GM23338 (cell line): Measurements from ENCODE around the gene GPATCH4. TPM values are rescaled to one million over a fixed set of nuclear protein-coding genes. Genes with fewer than 3 reads are reported as not detected.

Experiments used
- ATAC-seq: fragments of 200-7000 bp; cut with Tn5 transposase; 3 replicates; pipeline ENCODE4 v1.9.1; 2020
- DNase-seq: peaks from one replicate; pipeline ENCODE4 v3.0.0-alpha.2; 2015; ENCODE audit warnings: low spot score
- H2AFZ ChIP-seq: fragments of 200-600 bp; sonication (generic); 2 replicates; pipeline ENCODE4 v1.8.0; 2016; ENCODE audit warnings: antibody characterized with exemption, mild to moderate bottlenecking, moderate library complexity
- H3F3A ChIP-seq: fragments of 200-600 bp; sonication (generic); replicated peaks from 2 replicates; pipeline ENCODE4 v1.8.0; 2017; ENCODE audit warnings: antibody characterized with exemption, mixed run types, low read depth
- H3K27ac ChIP-seq: fragments of 200-600 bp; sonication (generic); 2 replicates; pipeline ENCODE4 v1.6.1; 2016; ENCODE audit warnings: low read depth
- H3K27me3 ChIP-seq: fragments of 200-600 bp; sonication (generic); 2 replicates; pipeline ENCODE4 v1.8.0; 2016; ENCODE audit warnings: mild to moderate bottlenecking, mixed run types, moderate library complexity; ENCODE audit not compliant: insufficient read depth
- H3K36me3 ChIP-seq: fragments of 200-600 bp; sonication (generic); 2 replicates; pipeline ENCODE4 v1.8.0; 2016; ENCODE audit warnings: mild to moderate bottlenecking; ENCODE audit not compliant: insufficient read depth
- H3K4me1 ChIP-seq: fragments of 200-600 bp; sonication (generic); 2 replicates; pipeline ENCODE4 v1.8.0; 2016; ENCODE audit warnings: mild to moderate bottlenecking, moderate library complexity; ENCODE audit not compliant: insufficient read depth
- H3K4me2 ChIP-seq: fragments of 200-600 bp; sonication (generic); 2 replicates; pipeline ENCODE4 v1.7.1; 2017; ENCODE audit warnings: mixed run types
- H3K4me3 ChIP-seq: fragments of 200-600 bp; sonication (generic); 2 replicates; pipeline ENCODE4 v1.6.1; 2016; ENCODE audit warnings: mixed run types
- H3K79me2 ChIP-seq: fragments of 200-600 bp; sonication (generic); replicated peaks from 2 replicates; pipeline ENCODE4 v1.8.0; 2017; ENCODE audit warnings: mild to moderate bottlenecking; ENCODE audit not compliant: insufficient read depth
- H3K9me2 ChIP-seq: fragments of 200-600 bp; sonication (generic); 2 replicates; pipeline ENCODE4 v1.8.0; 2017; ENCODE audit not compliant: insufficient read depth
- H4K20me1 ChIP-seq: fragments of 200-600 bp; sonication (generic); replicated peaks from 2 replicates; pipeline ENCODE4 v1.8.0; 2017; ENCODE audit warnings: mild to moderate bottlenecking; ENCODE audit not compliant: insufficient read depth
- H3K27ac Mint-ChIP-seq: 2 replicates; pipeline ENCODE4 v1.8.0; 2020; ENCODE audit warnings: inconsistent platforms, mild to moderate bottlenecking, moderate library complexity, mixed read lengths
- H3K27me3 Mint-ChIP-seq: 3 replicates; pipeline ENCODE4 v1.8.0; 2022; ENCODE audit warnings: low read depth, mild to moderate bottlenecking, moderate library complexity, mixed read lengths, inconsistent platforms; ENCODE audit not compliant: insufficient read depth, poor library complexity
- H3K36me3 Mint-ChIP-seq: 3 replicates; pipeline ENCODE4 v1.8.0; 2021; ENCODE audit warnings: low read depth, mild to moderate bottlenecking, inconsistent platforms, moderate library complexity, mixed read lengths
- H3K4me1 Mint-ChIP-seq: 3 replicates; pipeline ENCODE4 v1.8.0; 2020; ENCODE audit warnings: mild to moderate bottlenecking, inconsistent platforms, mixed read lengths
- H3K4me3 Mint-ChIP-seq: 3 replicates; pipeline ENCODE4 v1.8.0; 2021; ENCODE audit warnings: moderate library complexity, mild to moderate bottlenecking, inconsistent platforms, mixed read lengths
- H3K9me3 Mint-ChIP-seq: 3 replicates; pipeline ENCODE4 v1.8.0; 2020; ENCODE audit warnings: moderate library complexity, mild to moderate bottlenecking, inconsistent platforms, mixed read lengths
- ETS1 ChIP-seq: IDR thresholded peaks from 2 replicates; pipeline ENCODE4 v1.6.1; 2016; ENCODE audit warnings: antibody characterized with exemption
- JUNB ChIP-seq: IDR thresholded peaks from one replicate; pipeline ENCODE4 v1.6.1; 2016; ENCODE audit warnings: antibody characterized with exemption; ENCODE audit not compliant: unreplicated experiment
- POLR2AphosphoS5 ChIP-seq: IDR thresholded peaks from 2 replicates; pipeline ENCODE4 v1.6.1; 2016; ENCODE audit warnings: antibody characterized with exemption, low read depth
- REST ChIP-seq: IDR thresholded peaks from one replicate; pipeline ENCODE4 v1.6.1; 2018; ENCODE audit warnings: antibody characterized with exemption; ENCODE audit not compliant: unreplicated experiment
- STAT1 ChIP-seq: IDR thresholded peaks from one replicate; pipeline ENCODE4 v1.6.1; 2016; ENCODE audit warnings: antibody characterized with exemption; ENCODE audit not compliant: unreplicated experiment
- ZNF331 ChIP-seq: fragments of 250-450 bp; sonication (Bioruptor Pico); IDR thresholded peaks from 2 replicates; pipeline ENCODE4 v1.5.0; 2020; ENCODE audit warnings: low read depth, mild to moderate bottlenecking, moderate library complexity
- polyA plus RNA-seq: library from polyadenylated mRNA; unstranded; fragments of >200 nt; fragmentation: Nextera tagmentation; extraction: Ambion mirVana; gene quantifications from 2 replicates; pipeline ENCODE4 v1.2.1, GENCODE V29; 2016
- total RNA-seq: library from RNA; depleted of rRNA; stranded (reverse); fragments of >200 nt; shearing (Covaris generic); gene quantifications from 2 replicates; pipeline ENCODE4 v1.2.3, GENCODE V29; 2014

Gene GPATCH4
- total and polyA plus RNA-seq, 2 experiments from 2014 or later = 58.9 to 187 TPM

GRCh38 chr1:156551066-156551643, 50.1 kb downstream of the GPATCH4 start:
- H3K27ac Mint-ChIP-seq = no peak overlapping the region
- no peaks in the 10 kb centered on the region for H3K9me3 Mint-ChIP-seq
- Histone ChIP-seq H3K4me1 (no peaks in the 10 kb centered on the region), H3K4me3 (no peak overlapping the region), H3K9me2 (no peaks in the 10 kb centered on the region), H3F3A (no peaks in the 10 kb centered on the region), H3K36me3 (peaks cover 5% of the 10 kb centered on the region; the same call in 1 of the 2 replicates), H3K79me2 (no peaks in the 10 kb centered on the region), H4K20me1 (no peaks in the 10 kb centered on the region; the same call in 1 of the 2 replicates), H2AFZ (no peak overlapping the region), H3K27ac (no peak overlapping the region), H3K4me2 (no peak overlapping the region), H3K27me3 (no peaks in the 10 kb centered on the region)
- ATAC-seq (no peak), DNase-seq (no peak)
- no peaks in the 10 kb centered on the region for H3K4me1 Mint-ChIP-seq
- H3K36me3 Mint-ChIP-seq = peaks cover 23% of the 10 kb centered on the region
- peaks cover 4% of the 10 kb centered on the region for H3K27me3 Mint-ChIP-seq
- no peak for TF ChIP-seq ETS1
- H3K4me3 Mint-ChIP-seq = no peak overlapping the region

- H3K27ac Mint-ChIP-seq = no peak overlapping the region
- ATAC-seq = no peak
- no peaks in the 10 kb centered on the region for H3K9me3 Mint-ChIP-seq
- H3K4me2 ChIP-seq = no peak overlapping the region
- no peaks in the 10 kb centered on the region; the same call in 1 of the 2 replicates for H4K20me1 ChIP-seq
- no peaks in the 10 kb centered on the region for H3K9me2 ChIP-seq
- H3K27ac ChIP-seq = no peak overlapping the region
- DNase-seq = no peak
- H3K4me3 ChIP-seq = no peak overlapping the region
- no peaks in the 10 kb centered on the region for H3K79me2 ChIP-seq
- no peaks in the 10 kb centered on the region for H3K4me1 ChIP-seq
- no peaks in the 10 kb centered on the region for H3K4me1 Mint-ChIP-seq
- no peak overlapping the region for H3K4me3 Mint-ChIP-seq
- no peaks in the 10 kb centered on the region for H3F3A ChIP-seq
- peaks cover 18% of the 10 kb centered on the region for H3K36me3 Mint-ChIP-seq
- no peak overlapping the region for H2AFZ ChIP-seq
- peaks cover 4% of the 10 kb centered on the region for H3K27me3 Mint-ChIP-seq
- peaks cover 5% of the 10 kb centered on the region; the same call in 1 of the 2 replicates for H3K36me3 ChIP-seq
- H3K27me3 ChIP-seq = no peaks in the 10 kb centered on the region
- TF ChIP-seq STAT1 (no peak), POLR2AphosphoS5 (no peak)
Measured at GRCh38 chr1:156550346-156550745, 50.9 kb downstream of the GPATCH4 start.

GRCh38 chr1:156549831-156550230, 51.4 kb downstream of the GPATCH4 start:
- Histone ChIP-seq H3F3A (no peaks in the 10 kb centered on the region), H3K9me2 (no peaks in the 10 kb centered on the region), H3K27ac (no peak overlapping the region), H3K4me2 (no peak overlapping the region), H2AFZ (no peak overlapping the region), H4K20me1 (no peaks in the 10 kb centered on the region; the same call in 1 of the 2 replicates), H3K36me3 (peaks cover 5% of the 10 kb centered on the region; the same call in 1 of the 2 replicates), H3K4me1 (no peaks in the 10 kb centered on the region), H3K4me3 (no peak overlapping the region), H3K27me3 (no peaks in the 10 kb centered on the region), H3K79me2 (no peaks in the 10 kb centered on the region)
- TF ChIP-seq ZNF331 (CRISPR knock-in tag) (no peak), REST (no peak), POLR2AphosphoS5 (no peak), JUNB (no peak)
- DNase-seq = no peak
- Mint-ChIP-seq H3K27ac (no peak overlapping the region), H3K27me3 (peaks cover 5% of the 10 kb centered on the region), H3K4me1 (no peaks in the 10 kb centered on the region), H3K36me3 (peaks cover 18% of the 10 kb centered on the region), H3K4me3 (no peak overlapping the region), H3K9me3 (no peaks in the 10 kb centered on the region)
- ATAC-seq = no peak
